ENCODE measurements around the gene OR52E5. TPM values are rescaled to one million over a fixed set of nuclear protein-coding genes. Genes with fewer than 3 reads are reported as not detected.

Gene OR52E5
- total RNA-seq, 1 experiment from 2014 or later: not detected

GRCh38 chr11:5923427-5923776 lies 30.4 kb downstream of the OR52E5 start:
- intact Hi-C loops (cut with micrococcal nuclease; ENCODE audit: unreplicated experiment): no loop called here
- TF ChIP-seq CTCF (IDR thresholded peaks at IDR 0.05; ENCODE audit: insufficient read depth in 1 of 2, low read depth in 1 of 2, low read length in 1 of 2, severe bottlenecking in 1 of 2, unreplicated experiment in 1 of 2): no peak
- no peaks in the 10 kb centered on the region for H3K4me1 Mint-ChIP-seq (ENCODE audit: low read depth, unreplicated experiment)

GRCh38 chr11:5923794-5924193 lies 30.8 kb downstream of the OR52E5 start:
- no peak overlapping the region for H3K27ac Mint-ChIP-seq (ENCODE audit: unreplicated experiment)
- no peak for DNase-seq
- CTCF ChIA-PET: no interaction called here
- H3K4me3 ChIP-seq (ENCODE audit: low read depth, low read length): no peak overlapping the region
- no peaks in the 10 kb centered on the region for H3K27me3 ChIP-seq (replicated peaks; ENCODE audit: control insufficient read depth, insufficient read depth, low read length)
- H3K9me3 ChIP-seq: no peaks in the 10 kb centered on the region
- POLR2A ChIA-PET: no interaction called here
- no TSS peak for BruUV-seq (replicated peaks)
- intact Hi-C loops (cut with micrococcal nuclease; ENCODE audit: unreplicated experiment): no loop called here
- no peaks in the 10 kb centered on the region for H3K4me1 Mint-ChIP-seq (ENCODE audit: low read depth, unreplicated experiment)
- H3K36me3 Mint-ChIP-seq (ENCODE audit: insufficient read depth, unreplicated experiment): no peaks in the 10 kb centered on the region
- H3K27me3 Mint-ChIP-seq (ENCODE audit: insufficient read depth, unreplicated experiment): peaks cover 4% of the 10 kb centered on the region
- no peaks in the 10 kb centered on the region for H3K36me3 ChIP-seq (ENCODE audit: control insufficient read depth, insufficient read depth, low read length)
- H3K4me1 ChIP-seq: no peaks in the 10 kb centered on the region
- H3K4me3 Mint-ChIP-seq (ENCODE audit: unreplicated experiment): no peak overlapping the region
- peaks cover 18% of the 10 kb centered on the region for H3K9me3 Mint-ChIP-seq (ENCODE audit: unreplicated experiment)
- TF ChIP-seq CTCF (IDR thresholded peaks at IDR 0.05; ENCODE audit: insufficient read depth in 1 of 2, low read depth in 1 of 2, low read length in 1 of 2, severe bottlenecking in 1 of 2, unreplicated experiment in 1 of 2): no peak

More at GRCh38 chr11:5923427-5923776, 30.4 kb downstream of the OR52E5 start:
- no peaks in the 10 kb centered on the region for H3K27me3 ChIP-seq (replicated peaks; ENCODE audit: control insufficient read depth, insufficient read depth, low read length)
- BruUV-seq (replicated peaks): no TSS peak
- no peak overlapping the region for H3K27ac Mint-ChIP-seq (ENCODE audit: unreplicated experiment)
- ChIA-PET CTCF (no interaction called here), POLR2A (no interaction called here)
- peaks cover 8% of the 10 kb centered on the region for H3K27me3 Mint-ChIP-seq (ENCODE audit: insufficient read depth, unreplicated experiment)
- H3K4me3 Mint-ChIP-seq (ENCODE audit: unreplicated experiment): no peak overlapping the region
- DNase-seq: no peak
- no peaks in the 10 kb centered on the region for H3K36me3 Mint-ChIP-seq (ENCODE audit: insufficient read depth, unreplicated experiment)
- no peaks in the 10 kb centered on the region for H3K36me3 ChIP-seq (ENCODE audit: control insufficient read depth, insufficient read depth, low read length)
- H3K4me3 ChIP-seq (ENCODE audit: low read depth, low read length): no peak overlapping the region
- peaks cover 14% of the 10 kb centered on the region for H3K9me3 Mint-ChIP-seq (ENCODE audit: unreplicated experiment)
- H3K4me1 ChIP-seq: no peaks in the 10 kb centered on the region
- H3K9me3 ChIP-seq: no peaks in the 10 kb centered on the region

DNA sequence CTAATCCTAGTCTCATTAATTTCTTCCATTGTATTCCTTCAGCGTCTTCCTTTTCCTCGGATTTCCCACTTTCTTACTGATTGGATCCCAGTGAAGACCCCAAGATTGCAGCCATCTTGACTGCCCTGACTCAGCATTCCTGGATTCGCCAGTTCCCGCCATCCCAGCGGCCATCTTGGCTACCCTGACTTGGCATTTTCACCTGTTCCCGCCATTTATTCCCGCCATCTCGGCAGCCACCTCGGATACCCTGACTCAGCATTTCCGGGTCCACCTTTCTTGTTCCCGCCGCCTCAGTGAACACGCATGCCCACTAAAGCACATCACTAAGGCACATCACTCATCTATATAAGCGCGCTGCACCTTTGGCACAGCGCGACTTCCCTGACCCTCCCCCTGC lies 35.3 kb downstream of the OR52E5 start:
- no peak overlapping the region for H3K27ac Mint-ChIP-seq (ENCODE audit: unreplicated experiment)
- peaks cover 5% of the 10 kb centered on the region for H3K27me3 Mint-ChIP-seq (ENCODE audit: insufficient read depth, unreplicated experiment)
- intact Hi-C loops (cut with micrococcal nuclease; ENCODE audit: unreplicated experiment): no loop called here

More for the DNA sequence above, 35.3 kb downstream of the OR52E5 start:
- Histone ChIP-seq H3K4me3 (ENCODE audit: low read depth, low read length) (no peak overlapping the region), H3K4me1 (no peaks in the 10 kb centered on the region), H3K9me3 (no peaks in the 10 kb centered on the region), H3K36me3 (ENCODE audit: control insufficient read depth, insufficient read depth, low read length) (no peaks in the 10 kb centered on the region), H3K27me3 (replicated peaks; ENCODE audit: control insufficient read depth, insufficient read depth, low read length) (no peaks in the 10 kb centered on the region)
- POLR2A ChIA-PET: no interaction called here
- no peak for DNase-seq
- CTCF ChIA-PET: no interaction called here
- Mint-ChIP-seq H3K36me3 (ENCODE audit: insufficient read depth, unreplicated experiment) (no peaks in the 10 kb centered on the region), H3K9me3 (ENCODE audit: unreplicated experiment) (peaks cover 44% of the 10 kb centered on the region), H3K4me3 (ENCODE audit: unreplicated experiment) (no peak overlapping the region), H3K4me1 (ENCODE audit: low read depth, unreplicated experiment) (no peaks in the 10 kb centered on the region)
- BruUV-seq (replicated peaks): no TSS peak
- TF ChIP-seq CTCF (IDR thresholded peaks at IDR 0.05; ENCODE audit: insufficient read depth in 1 of 2, low read depth in 1 of 2, low read length in 1 of 2, severe bottlenecking in 1 of 2, unreplicated experiment in 1 of 2): no peak
